ENCODE measurements around the gene TRIM8. TPM values are rescaled to one million over a fixed set of nuclear protein-coding genes. Genes with fewer than 3 reads are reported as not detected.

Gene TRIM8
- total RNA-seq, 3 donors from 2014 or later (not counting 1 experiment from before 2014, with no cell fraction given), result 81.9 to 87.8 (median 86.2) TPM

- WGBS (ENCODE audit: insufficient coverage), result 92% methylated on average over 12 of the region's 12 CpGs
- no peaks in the 10 kb centered on the region for H3K9me3 Mint-ChIP-seq
- H3K27ac Mint-ChIP-seq, result no peak overlapping the region
Measured at GRCh38 chr10:102624751-102625645, 19.3 kb upstream of the TRIM8 start.

DNA sequence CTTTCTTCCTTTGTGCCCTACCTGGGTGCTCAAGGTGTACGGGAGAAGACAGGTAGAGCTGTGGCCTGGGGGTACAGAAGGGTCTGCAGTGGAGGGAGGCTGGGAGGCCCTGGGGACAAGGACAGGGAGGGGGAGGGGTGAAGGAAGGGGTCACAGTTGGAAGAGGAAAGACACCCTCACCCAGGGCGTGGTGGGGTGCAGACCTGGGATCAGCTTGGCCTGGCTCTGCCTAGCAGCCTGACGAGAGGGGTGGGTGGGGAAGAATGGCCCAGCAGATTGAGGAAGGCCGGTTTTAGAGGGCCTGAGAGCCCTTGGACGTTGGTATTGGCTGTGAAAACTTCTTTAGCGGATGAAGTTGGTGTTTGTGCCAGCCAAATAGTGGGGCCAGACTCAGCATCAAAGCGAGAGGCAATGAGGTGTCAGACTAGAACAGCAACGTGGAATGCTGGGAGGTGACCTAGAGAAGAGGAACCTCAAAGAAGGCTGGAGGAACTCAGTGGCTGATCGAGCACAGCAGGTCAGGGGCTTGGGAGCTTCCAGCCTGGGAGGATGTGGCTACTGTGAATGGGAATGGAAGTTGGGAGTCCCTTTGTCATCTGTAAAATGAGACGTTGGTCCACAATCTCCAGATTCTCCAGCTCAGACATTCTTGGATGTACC is 18.1 kb upstream of the TRIM8 start:
- no peak overlapping the region for H3K27ac Mint-ChIP-seq
- no peaks in the 10 kb centered on the region for H3K27me3 Mint-ChIP-seq (ENCODE audit: low read depth in 2 of 2)
- Histone ChIP-seq H3K4me1 (ENCODE audit: control insufficient read depth, insufficient read depth, low read length) (no peaks in the 10 kb centered on the region), H3K36me3 (ENCODE audit: control insufficient read depth, insufficient read depth, low read length) (peaks cover 10% of the 10 kb centered on the region), H3K9me3 (ENCODE audit: control insufficient read depth, insufficient read depth, low read length) (no peaks in the 10 kb centered on the region), H3K4me3 (ENCODE audit: low read length) (no peak overlapping the region), H3K27ac (ENCODE audit: low read length) (no peak overlapping the region), H3K27me3 (ENCODE audit: control insufficient read depth, insufficient read depth, low read length) (no peaks in the 10 kb centered on the region)
- TF ChIP-seq, protein P1, sequence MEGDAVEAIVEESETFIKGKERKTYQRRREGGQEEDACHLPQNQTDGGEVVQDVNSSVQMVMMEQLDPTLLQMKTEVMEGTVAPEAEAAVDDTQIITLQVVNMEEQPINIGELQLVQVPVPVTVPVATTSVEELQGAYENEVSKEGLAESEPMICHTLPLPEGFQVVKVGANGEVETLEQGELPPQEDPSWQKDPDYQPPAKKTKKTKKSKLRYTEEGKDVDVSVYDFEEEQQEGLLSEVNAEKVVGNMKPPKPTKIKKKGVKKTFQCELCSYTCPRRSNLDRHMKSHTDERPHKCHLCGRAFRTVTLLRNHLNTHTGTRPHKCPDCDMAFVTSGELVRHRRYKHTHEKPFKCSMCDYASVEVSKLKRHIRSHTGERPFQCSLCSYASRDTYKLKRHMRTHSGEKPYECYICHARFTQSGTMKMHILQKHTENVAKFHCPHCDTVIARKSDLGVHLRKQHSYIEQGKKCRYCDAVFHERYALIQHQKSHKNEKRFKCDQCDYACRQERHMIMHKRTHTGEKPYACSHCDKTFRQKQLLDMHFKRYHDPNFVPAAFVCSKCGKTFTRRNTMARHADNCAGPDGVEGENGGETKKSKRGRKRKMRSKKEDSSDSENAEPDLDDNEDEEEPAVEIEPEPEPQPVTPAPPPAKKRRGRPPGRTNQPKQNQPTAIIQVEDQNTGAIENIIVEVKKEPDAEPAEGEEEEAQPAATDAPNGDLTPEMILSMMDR (IDR thresholded peaks at IDR 0.05), result no peak
- H3K4me3 Mint-ChIP-seq, result no peak overlapping the region
- 84% methylated on average over 10 of the region's 10 CpGs for WGBS (ENCODE audit: insufficient coverage)
- DNase-seq, result no peak
- intact Hi-C loops (cut with micrococcal nuclease), result no loop called here
- ATAC-seq, result no peak
- H3K36me3 Mint-ChIP-seq, result no peaks in the 10 kb centered on the region
- H3K4me1 Mint-ChIP-seq, result peaks cover 0 to 2% of the 10 kb centered on the region in 2 donors
- no peaks in the 10 kb centered on the region for H3K9me3 Mint-ChIP-seq

More at GRCh38 chr10:102624751-102625645, 19.3 kb upstream of the TRIM8 start:
- Mint-ChIP-seq H3K36me3 (no peaks in the 10 kb centered on the region), H3K4me3 (no peak overlapping the region), H3K4me1 (no peaks in the 10 kb centered on the region), H3K27me3 (ENCODE audit: low read depth in 2 of 2) (no peaks in the 10 kb centered on the region)
- H3K36me3 ChIP-seq (ENCODE audit: control insufficient read depth, insufficient read depth, low read length), result peaks cover 5% of the 10 kb centered on the region
- H3K4me3 ChIP-seq (ENCODE audit: low read length), result no peak overlapping the region
- TF ChIP-seq, protein P1 (IDR thresholded peaks at IDR 0.05), result no peak
- no peaks in the 10 kb centered on the region for H3K9me3 ChIP-seq (ENCODE audit: control insufficient read depth, insufficient read depth, low read length)
- intact Hi-C loops (cut with micrococcal nuclease), result no loop called here
- ATAC-seq (no peak), DNase-seq (no peak)
- no peak overlapping the region for H3K27ac ChIP-seq (ENCODE audit: low read length)
- no peaks in the 10 kb centered on the region for H3K4me1 ChIP-seq (ENCODE audit: control insufficient read depth, insufficient read depth, low read length)
- no peaks in the 10 kb centered on the region for H3K27me3 ChIP-seq (ENCODE audit: control insufficient read depth, insufficient read depth, low read length)

GRCh38 chr10:102627291-102627735 is 17.0 kb upstream of the TRIM8 start:
- H3K36me3 Mint-ChIP-seq, result no peaks in the 10 kb centered on the region
- no peak overlapping the region for H3K27ac Mint-ChIP-seq
- no peak overlapping the region for H3K27ac ChIP-seq (ENCODE audit: low read length)
- H3K9me3 Mint-ChIP-seq, result no peaks in the 10 kb centered on the region
- TF ChIP-seq, protein P1 (IDR thresholded peaks at IDR 0.05), result no peak
- H3K4me1 ChIP-seq (ENCODE audit: control insufficient read depth, insufficient read depth, low read length), result no peaks in the 10 kb centered on the region
- ATAC-seq (no peak), DNase-seq (no peak)
- no peaks in the 10 kb centered on the region for H3K9me3 ChIP-seq (ENCODE audit: control insufficient read depth, insufficient read depth, low read length)
- H3K36me3 ChIP-seq (ENCODE audit: control insufficient read depth, insufficient read depth, low read length), result peaks cover 9% of the 10 kb centered on the region
- peaks cover 0 to 4% of the 10 kb centered on the region in 2 donors for H3K4me1 Mint-ChIP-seq
- no peaks in the 10 kb centered on the region for H3K27me3 Mint-ChIP-seq (ENCODE audit: low read depth in 2 of 2)
- no peaks in the 10 kb centered on the region for H3K27me3 ChIP-seq (ENCODE audit: control insufficient read depth, insufficient read depth, low read length)
- 91% methylated on average over 11 of the region's 12 CpGs for WGBS (ENCODE audit: insufficient coverage)
- H3K4me3 ChIP-seq (ENCODE audit: low read length), result no peak overlapping the region
- no peak overlapping the region for H3K4me3 Mint-ChIP-seq
- intact Hi-C loops (cut with micrococcal nuclease), result no loop called here

Measured in natural killer cell (primary cell).